Stimulated activated CD8-positive, alpha-beta memory T cell treated with anti-CD3 and anti-CD28 coated beads, Interleukin-7, amount 100 ng/mL, for 1 hour (primary cell): ENCODE data around the gene CLCNKA.
A peak's percentile ranks its signal among the peaks of the same experiment; 100 is the strongest.

ENCODE experiments used
- DNase-seq, 2 donors: peaks; one replicate each; pipeline ENCODE4 v3.0.0-alpha.2; 2020; ENCODE audit warnings: low read depth in 2 of 2

Gene CLCNKA

DNA sequence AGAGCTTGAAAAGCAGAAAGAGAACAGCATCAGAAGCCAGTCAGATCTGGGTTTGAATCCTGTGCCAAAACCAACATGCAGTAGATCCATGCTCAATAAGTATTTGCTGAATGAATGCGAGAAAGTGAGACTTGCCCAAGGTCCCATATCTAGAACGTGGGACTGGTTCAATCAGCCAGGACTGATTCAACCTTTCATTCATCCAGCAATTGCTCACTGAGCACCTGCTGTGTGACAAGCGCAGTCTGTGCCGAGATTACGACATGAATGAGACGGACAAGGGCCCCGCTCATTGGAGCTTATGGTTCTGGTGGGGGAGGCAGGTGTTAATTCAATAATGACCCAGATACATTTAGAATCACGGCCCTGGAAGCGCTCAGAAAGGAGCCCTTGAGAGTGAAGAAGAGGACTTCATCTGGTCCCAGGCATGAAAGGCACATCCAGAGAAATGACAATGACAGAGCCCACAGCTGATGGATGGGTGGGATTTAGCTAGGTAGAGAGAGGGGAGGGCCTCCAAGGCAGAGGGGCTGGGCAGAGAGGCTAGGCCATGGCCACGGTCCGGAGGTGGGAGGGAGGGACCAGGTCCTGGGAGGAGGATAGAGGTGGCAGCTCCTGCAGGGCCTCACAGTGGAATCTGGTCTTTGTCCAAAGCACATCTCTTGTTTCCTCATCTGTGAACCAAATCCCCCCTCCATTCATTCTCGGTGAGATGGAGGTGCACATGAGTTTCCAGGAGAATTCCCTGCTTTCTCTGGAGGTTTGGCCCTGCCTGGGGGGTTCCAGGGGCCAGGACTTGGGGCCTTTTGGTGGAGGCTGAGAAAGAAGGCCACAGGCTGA is 55.8 kb downstream of the CLCNKA start:
- no peak for DNase-seq

DNA sequence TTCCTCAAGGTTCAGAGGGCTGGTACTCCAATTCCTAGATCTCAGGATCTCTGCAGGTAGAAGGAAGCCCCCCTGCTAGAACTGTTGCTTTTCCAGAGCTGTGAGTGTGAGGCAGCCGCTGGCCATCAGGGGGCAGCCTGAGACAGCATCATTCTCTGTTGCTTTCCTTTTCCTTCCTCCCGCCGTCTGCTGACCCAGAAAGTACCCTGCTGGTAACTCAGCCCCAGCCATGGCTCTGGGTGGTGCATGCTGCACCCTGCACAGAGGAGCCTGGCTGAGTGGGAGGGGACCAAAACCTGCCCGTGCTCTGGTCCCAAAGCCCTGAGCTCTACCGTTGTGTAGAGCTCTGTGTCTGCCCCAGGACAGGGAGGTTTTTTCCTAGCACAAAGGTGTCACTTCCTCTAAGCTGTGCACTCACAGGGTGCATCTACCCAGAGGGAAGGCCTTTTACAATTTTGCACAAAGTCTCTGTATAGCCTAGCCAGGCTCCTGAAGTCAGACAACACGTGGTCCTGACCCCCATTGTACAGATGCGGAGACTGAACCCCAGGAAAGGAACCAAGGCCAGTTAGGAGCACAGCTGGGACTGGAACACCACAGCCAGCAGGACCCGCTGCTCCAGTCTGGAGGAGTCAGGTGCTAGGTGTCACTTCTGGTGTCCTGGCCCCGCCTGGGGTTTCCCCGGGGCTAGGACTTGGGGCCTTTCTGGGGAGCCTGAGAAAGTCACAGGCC is 57.3 kb downstream of the CLCNKA start:
- peak; percentile 44 to 52 for DNase-seq

DNA sequence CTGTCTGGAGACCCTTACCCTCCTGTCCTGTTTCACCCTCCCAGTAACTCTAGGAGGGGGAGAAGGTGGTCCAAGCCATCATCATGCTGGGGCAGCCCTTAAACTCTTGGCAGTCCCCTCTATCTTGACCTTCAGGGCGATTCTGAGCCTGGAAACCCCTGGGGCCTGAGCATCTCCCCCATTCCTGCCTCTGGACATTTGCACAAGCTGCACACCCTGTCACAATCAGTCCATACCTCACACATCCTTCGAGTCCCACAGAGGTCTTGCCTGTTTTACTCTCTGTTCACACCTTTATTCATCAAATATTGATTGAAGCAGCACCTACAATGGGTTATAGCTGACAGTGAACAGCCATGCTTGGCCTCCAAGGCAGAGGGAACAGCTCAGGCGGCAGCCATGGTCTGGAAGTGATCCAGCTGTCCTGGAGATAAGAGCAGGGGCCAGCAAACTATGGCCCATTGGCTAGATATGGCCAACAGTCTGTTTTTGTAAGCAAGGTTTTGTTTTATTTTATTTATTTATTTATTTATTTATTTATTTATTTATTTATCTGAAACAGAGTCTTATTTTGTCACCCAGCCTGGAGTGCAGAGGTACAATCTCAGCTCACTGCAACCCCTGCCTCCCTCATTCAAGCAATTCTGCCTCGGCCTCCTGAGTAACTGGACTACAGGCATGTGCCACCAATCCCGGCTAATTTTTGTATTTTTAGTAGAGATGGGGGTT is 58.8 kb downstream of the CLCNKA start:
- no peak for DNase-seq

DNA sequence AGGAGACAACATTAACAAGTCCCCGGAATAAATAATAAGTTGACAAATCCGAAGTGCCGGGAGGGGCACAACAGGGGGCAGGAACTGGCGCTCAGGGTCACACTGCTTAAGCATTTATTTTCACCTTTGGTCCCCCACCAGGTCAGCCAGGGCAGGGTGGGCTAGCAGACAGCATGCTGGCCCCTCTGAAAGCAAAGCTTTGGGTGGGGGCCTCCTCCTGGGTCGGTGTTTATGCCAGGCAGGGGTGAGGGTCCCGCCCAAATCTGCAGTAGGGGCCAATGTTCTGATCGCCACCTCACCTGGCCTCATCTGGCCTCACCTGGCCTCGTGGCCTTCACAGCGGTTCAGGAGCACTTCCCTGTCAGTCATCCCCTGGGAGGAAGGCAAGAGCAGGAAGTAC is 59.8 kb downstream of the CLCNKA start:
- DNase-seq = no peak

DNA sequence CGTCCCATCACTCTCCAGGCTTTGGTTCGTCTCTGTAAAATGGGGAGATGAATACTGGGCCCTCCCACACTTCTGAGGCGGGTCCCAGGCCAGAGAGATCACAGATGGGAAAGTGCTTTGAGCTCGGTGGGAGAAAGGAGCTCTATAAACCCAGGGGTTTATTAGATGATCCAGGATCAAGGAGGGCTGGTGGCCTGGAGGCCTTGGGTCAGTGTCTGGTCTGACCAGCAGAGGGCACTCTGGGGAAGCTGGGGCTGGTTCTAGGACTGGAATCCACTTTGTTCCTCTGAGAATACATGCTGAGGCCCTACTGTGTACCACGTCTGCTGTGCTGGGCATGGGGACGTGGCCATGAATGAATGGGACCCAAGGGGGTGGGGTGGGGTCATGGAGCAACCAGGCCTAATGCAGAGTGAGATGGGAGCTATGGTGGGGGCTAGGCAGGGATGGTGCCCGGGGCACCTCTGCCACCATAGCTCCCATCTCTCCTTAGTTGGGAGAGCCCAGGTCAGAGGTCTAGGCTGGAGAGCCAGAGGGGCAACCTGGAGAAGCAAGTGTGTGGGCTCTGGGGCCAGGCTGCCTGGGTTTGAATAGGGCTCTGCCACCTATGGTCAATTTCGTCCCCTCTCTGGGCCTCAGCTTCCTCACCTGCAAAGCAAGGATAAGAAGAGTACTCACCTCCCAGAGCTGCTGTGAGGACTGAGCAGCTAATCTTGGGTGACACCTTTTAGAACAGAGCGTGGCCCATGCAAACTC is 60.6 kb downstream of the CLCNKA start:
- peak; percentile 30 to 38 for DNase-seq

DNA sequence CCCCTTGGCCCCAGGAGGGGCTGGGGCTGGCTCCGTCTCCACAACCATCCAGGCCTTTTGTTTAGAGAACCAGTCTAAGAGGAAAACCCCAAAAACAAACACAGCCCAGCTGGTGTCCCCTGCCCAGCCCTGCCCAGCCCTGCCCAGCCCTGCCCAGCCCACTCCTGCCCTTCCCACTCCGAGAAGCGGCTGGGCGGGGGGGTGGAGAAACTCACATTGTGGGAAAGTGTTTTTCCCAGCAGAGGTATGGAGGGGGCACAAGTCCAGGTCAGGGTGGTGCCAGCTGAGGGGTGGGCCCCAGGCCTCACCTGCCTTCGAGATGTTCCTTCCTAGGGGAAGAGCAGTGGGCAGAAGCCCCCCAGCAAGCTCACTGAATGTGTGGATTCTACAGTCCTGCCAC is 61.6 kb downstream of the CLCNKA start:
- no peak for DNase-seq
